Tibial nerve (tissue), 4 donors: ENCODE data around the gene PEAK3. TPM values are rescaled to one million over a fixed set of nuclear protein-coding genes. Genes with fewer than 3 reads are reported as not detected.
"Not testable (repeated sequence)": the region's sequence is repeated elsewhere in the genome, so short reads cannot be mapped to it uniquely, and the experiment has no call there.

Source experiments
- DNase-seq, 2 donors: peaks; one replicate each; pipeline ENCODE4 v3.0.0-alpha.2; 2019; ENCODE audit warnings: low spot score in 2 of 2
- H3K27ac ChIP-seq, 4 donors: fragments of 200-600 bp; sonication (generic) in 3 of 4; one replicate each; pipeline ENCODE4 v1.5.1; 2017 to 2019; ENCODE audit warnings: mild to moderate bottlenecking in 1 of 4
- H3K27me3 ChIP-seq, 2 donors: fragments of 200-600 bp; sonication (generic) in 1 of 2; one replicate each; pipeline versions ENCODE4 v1.5.1 to v1.6.0; 2017 to 2019
- H3K36me3 ChIP-seq, 3 donors: fragments of 200-600 bp; sonication (generic); one replicate each; pipeline ENCODE4 v1.5.1; 2018 to 2019
- H3K4me1 ChIP-seq, 4 donors: fragments of 200-600 bp; sonication (generic) in 3 of 4; one replicate each; pipeline ENCODE4 v1.5.1; 2017 to 2019
- H3K4me3 ChIP-seq, 4 donors: fragments of 200-600 bp; sonication (generic) in 3 of 4; one replicate each; pipeline ENCODE4 v1.5.1; 2017 to 2019; ENCODE audit warnings: mild to moderate bottlenecking in 1 of 4, moderate library complexity in 1 of 4
- H3K9me3 ChIP-seq, 4 donors: fragments of 200-600 bp; sonication (generic) in 3 of 4; one replicate each; pipeline ENCODE4 v1.5.1; 2017 to 2019
- CTCF ChIP-seq, 5 experiments: fragments of 200-600 bp in 3 of 5; fragments of 450-650 bp in 2 of 5; sonication (generic) in 3 of 5; IDR thresholded peaks; one replicate each; pipeline ENCODE4 v1.5.1; 2016 to 2019; ENCODE audit warnings: antibody characterized with exemption in 5 of 5, mild to moderate bottlenecking in 3 of 5, moderate library complexity in 2 of 5
- EP300 ChIP-seq, 2 donors: sonication (generic); formaldehyde crosslinking; IDR thresholded peaks; one replicate each; pipeline ENCODE4 v1.6.1; 2017; ENCODE audit warnings: antibody characterized with exemption in 2 of 2, mild to moderate bottlenecking in 1 of 2
- POLR2A ChIP-seq, 2 donors: fragments of 450-650 bp; IDR thresholded peaks; one replicate each; pipeline ENCODE4 v1.6.1; 2017; ENCODE audit warnings: antibody characterized with exemption in 2 of 2, mild to moderate bottlenecking in 2 of 2, moderate library complexity in 2 of 2
- WGBS, 2 donors: methylation state at CpG; one replicate each; pipeline ENCODE4 v1.1.5; 2018; 5-methylcytosine and 5-hydroxymethylcytosine counted together
- total RNA-seq, 4 donors: library from RNA; depleted of rRNA; stranded (reverse); fragments of >200 nt; gene quantifications; one replicate each; pipeline ENCODE4 v1.1.0, GENCODE V29; 2016

The PEAK3 gene
- total RNA-seq, 4 donors from 2014 or later, result 0.42 to 4.2 (median 2.2) TPM

GRCh38 chr19:2288338-2288817, 6.4 kb upstream of the PEAK3 start:
- no peak overlapping the region for H3K27ac ChIP-seq
- no peak for DNase-seq

GRCh38 chr19:2287585-2288337, 5.8 kb upstream of the PEAK3 start:
- Histone ChIP-seq H3K9me3 (no peaks in the 10 kb centered on the region), H3K27me3 (peaks cover 0 to 42% of the 10 kb centered on the region in 2 donors), H3K4me1 (peaks cover 0 to 30% (median 14%) of the 10 kb centered on the region in 4 donors), H3K4me3 (no peak overlapping the region), H3K27ac (no peak overlapping the region), H3K36me3 (no peaks in the 10 kb centered on the region)
- TF ChIP-seq EP300 (IDR thresholded peaks at IDR 0.05), result no peak
- TF ChIP-seq CTCF (IDR thresholded peaks at IDR 0.05), result no peak
- no peak for TF ChIP-seq POLR2A (IDR thresholded peaks at IDR 0.05)
- WGBS, 2 donors, result 74 to 75% methylated on average over 13 of the region's 13 CpGs
- DNase-seq, result no peak

More at GRCh38 chr19:2288338-2288817, 6.4 kb upstream of the PEAK3 start:
- no peak for TF ChIP-seq POLR2A (IDR thresholded peaks at IDR 0.05)
- TF ChIP-seq EP300 (IDR thresholded peaks at IDR 0.05), result no peak
- no peak for TF ChIP-seq CTCF (IDR thresholded peaks at IDR 0.05)
- Histone ChIP-seq H3K36me3 (no peaks in the 10 kb centered on the region), H3K9me3 (no peaks in the 10 kb centered on the region), H3K27me3 (peaks cover 0 to 47% of the 10 kb centered on the region in 2 donors), H3K4me3 (no peak overlapping the region), H3K4me1 (peaks cover 0 to 28% (median 13%) of the 10 kb centered on the region in 4 donors)
- WGBS, 2 donors, result 80 to 84% methylated on average over 13 to 14 of the region's 17 CpGs

- Histone ChIP-seq H3K36me3 (no peaks in the 10 kb centered on the region), H3K27ac (no peak overlapping the region), H3K27me3 (peaks cover 0 to 30% of the 10 kb centered on the region in 2 donors), H3K4me1 (peaks cover 0 to 39% (median 25%) of the 10 kb centered on the region in 4 donors), H3K9me3 (no peaks in the 10 kb centered on the region), H3K4me3 (no peak overlapping the region)
- WGBS, 2 donors, result 86 to 87% methylated on average over 18 to 20 of the region's 20 CpGs
- TF ChIP-seq EP300 (IDR thresholded peaks at IDR 0.05) (no peak), POLR2A (IDR thresholded peaks at IDR 0.05) (no peak)
- DNase-seq, result no peak
Observed at GRCh38 chr19:2286402-2287140, 4.6 kb upstream of the PEAK3 start.

GRCh38 chr19:2283835-2284507, 2.0 kb upstream of the PEAK3 start:
- Histone ChIP-seq H3K36me3 (no peaks in the 10 kb centered on the region), H3K4me1 (peaks cover 0 to 24% (median 13%) of the 10 kb centered on the region in 4 donors), H3K9me3 (no peaks in the 10 kb centered on the region), H3K4me3 (no peak overlapping the region), H3K27ac (no peak overlapping the region), H3K27me3 (peaks cover 0 to 6% of the 10 kb centered on the region in 2 donors)
- 94% methylated on average over 5 to 8 of the region's 8 CpGs for WGBS, 2 donors
- TF ChIP-seq CTCF (IDR thresholded peaks at IDR 0.05) (no peak), EP300 (IDR thresholded peaks at IDR 0.05) (no peak), POLR2A (IDR thresholded peaks at IDR 0.05) (no peak)
- DNase-seq, result no peak

DNA sequence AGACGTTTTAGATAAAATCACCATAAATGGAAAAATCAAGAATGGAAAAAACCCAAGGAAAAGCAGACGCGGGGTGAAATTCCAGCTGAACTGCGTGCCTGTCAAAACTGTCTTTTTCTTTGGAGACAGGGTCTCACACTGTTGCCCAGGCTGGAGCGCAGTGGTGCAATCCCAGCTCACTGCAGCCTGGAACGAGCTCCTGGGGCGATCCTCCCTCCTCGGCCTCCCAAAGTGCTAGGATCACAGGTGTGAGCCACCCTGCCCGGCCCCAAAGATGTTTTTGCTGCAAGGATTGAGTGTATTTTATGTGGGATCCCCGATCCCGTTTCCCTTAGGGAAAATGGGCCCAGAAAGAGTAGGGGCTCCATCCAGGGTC, 875 bp upstream of the PEAK3 start:
- peaks cover 0 to 26% (median 13%) of the 10 kb centered on the region in 4 donors for H3K4me1 ChIP-seq

DNA sequence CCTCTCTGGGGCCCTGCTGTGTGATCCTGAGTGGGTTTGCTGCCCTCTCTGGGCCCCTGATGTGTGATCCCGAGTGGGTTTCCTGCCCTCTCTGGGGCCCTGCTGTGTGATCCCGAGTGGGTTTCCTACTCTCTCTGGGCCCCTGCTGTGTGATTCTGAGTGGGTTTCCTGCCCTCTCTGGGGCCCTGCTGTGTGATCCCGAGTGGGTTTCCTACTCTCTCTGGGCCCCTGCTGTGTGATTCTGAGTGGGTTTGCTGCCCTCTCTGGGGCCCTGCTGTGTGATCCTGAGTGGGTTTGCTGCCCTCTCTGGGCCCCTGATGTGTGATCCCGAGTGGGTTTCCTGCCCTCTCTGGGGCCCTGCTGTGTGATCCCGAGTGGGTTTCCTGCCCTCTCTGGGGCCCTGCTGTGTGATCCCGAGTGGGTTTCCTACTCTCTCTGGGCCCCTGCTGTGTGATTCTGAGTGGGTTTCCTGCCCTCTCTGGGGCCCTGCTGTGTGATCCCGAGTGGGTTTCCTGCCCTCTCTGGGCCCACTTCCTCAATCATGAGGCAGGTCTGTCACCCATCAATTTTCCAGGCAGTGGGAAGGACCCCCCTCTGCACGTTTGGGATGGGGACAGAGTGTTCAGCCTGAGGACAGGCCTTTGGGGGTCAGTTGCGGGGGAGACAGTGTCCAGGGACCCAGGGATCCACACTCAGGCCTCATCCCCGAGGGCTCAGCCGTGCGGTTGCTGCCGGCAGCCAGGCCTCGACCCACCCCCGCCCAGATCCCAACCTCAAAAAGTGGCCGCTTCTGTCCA, 512 bp downstream of the PEAK3 start:
- not testable (repeated sequence) for H3K9me3 ChIP-seq, H3K36me3 ChIP-seq, DNase-seq, H3K27me3 ChIP-seq
- H3K27ac ChIP-seq, result peak overlapping the region in 3 of 4 donors; percentile 42 to 75 (median 64)
- peak overlapping the region; percentile 4 to 44 (median 24) for H3K4me3 ChIP-seq
- H3K4me1 ChIP-seq, result peaks cover 0 to 34% (median 14%) of the 10 kb centered on the region in 4 donors
- WGBS, 2 donors, result 30% methylated on average over 8 of the region's 16 CpGs

More for the DNA sequence above, 875 bp upstream of the PEAK3 start:
- Histone ChIP-seq H3K4me3 (peak overlapping the region in 1 of 4 donors; percentile 40), H3K36me3 (no peaks in the 10 kb centered on the region), H3K27ac (no peak overlapping the region), H3K9me3 (no peaks in the 10 kb centered on the region), H3K27me3 (no peaks in the 10 kb centered on the region)
- no peak for DNase-seq
- TF ChIP-seq POLR2A (IDR thresholded peaks at IDR 0.05) (no peak), EP300 (IDR thresholded peaks at IDR 0.05) (no peak), CTCF (IDR thresholded peaks at IDR 0.05) (no peak)
- WGBS, 2 donors, result 69 to 72% methylated on average over 11 of the region's 11 CpGs
